DOHH2 (cell line): ENCODE data around the gene MED10.

Experiments used
- H3F3A ChIP-seq: fragments of 200-600 bp; sonication (generic), shearing (Covaris generic); 2 replicates; pipeline ENCODE4 v1.6.0; 2016; ENCODE audit warnings: antibody characterized with exemption, mild to moderate bottlenecking; ENCODE audit not compliant: control insufficient read depth, insufficient read depth
- H3K27ac ChIP-seq: fragments of 200-600 bp; sonication (generic); 2 replicates; pipeline ENCODE4 v1.5.1; 2014; ENCODE audit warnings: low read depth, mild to moderate bottlenecking, low read length, moderate library complexity
- H3K27me3 ChIP-seq: fragments of 200-600 bp; sonication (generic); 2 replicates; pipeline ENCODE4 v1.6.1; 2014; ENCODE audit warnings: mild to moderate bottlenecking, low read length, mixed read lengths; ENCODE audit not compliant: control insufficient read depth
- H3K36me3 ChIP-seq: fragments of 200-600 bp; sonication (generic); 2 replicates; pipeline ENCODE4 v1.6.1; 2014; ENCODE audit warnings: mild to moderate bottlenecking, low read length, moderate library complexity, mixed read lengths; ENCODE audit not compliant: control insufficient read depth
- H3K4me1 ChIP-seq: fragments of 200-600 bp; sonication (generic); 2 replicates; pipeline ENCODE4 v1.6.1; 2014; ENCODE audit warnings: mild to moderate bottlenecking, low read length, mixed read lengths; ENCODE audit not compliant: control insufficient read depth
- H3K4me2 ChIP-seq: fragments of 200-600 bp; sonication (generic); 2 replicates; pipeline ENCODE4 v1.6.0; 2014; ENCODE audit warnings: mild to moderate bottlenecking, low read length, moderate library complexity
- H3K4me3 ChIP-seq: fragments of 200-600 bp; sonication (generic); 2 replicates; pipeline ENCODE4 v1.5.1; 2014; ENCODE audit warnings: mild to moderate bottlenecking, low read length, mixed read lengths
- H3K79me2 ChIP-seq: fragments of 200-600 bp; sonication (generic); 2 replicates; pipeline ENCODE4 v1.6.1; 2014; ENCODE audit warnings: mild to moderate bottlenecking, low read length, mixed read lengths; ENCODE audit not compliant: control insufficient read depth
- H3K9me2 ChIP-seq: fragments of 200-600 bp; sonication (generic); replicated peaks from 2 replicates; pipeline ENCODE4 v1.6.1; 2014; ENCODE audit warnings: mild to moderate bottlenecking, low read length, mixed read lengths; ENCODE audit not compliant: control insufficient read depth
- H3K9me3 ChIP-seq: fragments of 200-600 bp; sonication (generic); 2 replicates; pipeline ENCODE4 v1.6.1; 2014; ENCODE audit warnings: antibody characterized with exemption, low read length, mixed read lengths; ENCODE audit not compliant: control insufficient read depth, insufficient read depth
- H4K20me1 ChIP-seq: fragments of 200-600 bp; sonication (generic); 2 replicates; pipeline ENCODE4 v1.6.0; 2014; ENCODE audit warnings: low read depth, mild to moderate bottlenecking, antibody characterized with exemption, low read length, moderate library complexity; ENCODE audit not compliant: control insufficient read depth, insufficient read depth
- EZH2phosphoT487 ChIP-seq: fragments of 200-600 bp; sonication (generic); IDR thresholded peaks from 2 replicates; pipeline ENCODE4 v1.6.1; 2017; ENCODE audit warnings: borderline replicate concordance, mild to moderate bottlenecking, antibody characterized with exemption, low read length, moderate library complexity, mixed read lengths
- TF ChIP-seq, protein P1 (sequence below): fragments of 200-600 bp; sonication (generic); IDR thresholded peaks from one replicate; pipeline ENCODE4 v1.5.1; 2014; ENCODE audit warnings: antibody characterized with exemption, mild to moderate bottlenecking, low read depth, low read length; ENCODE audit not compliant: poor library complexity, severe bottlenecking

The MED10 gene

GRCh38 chr5:6396043-6396442 is 17.7 kb upstream of the MED10 start:
- Histone ChIP-seq H3K4me1 (no peaks in the 10 kb centered on the region), H3K9me3 (no peaks in the 10 kb centered on the region), H3F3A (no peaks in the 10 kb centered on the region), H3K9me2 (no peaks in the 10 kb centered on the region), H3K4me3 (no peak overlapping the region), H3K36me3 (no peaks in the 10 kb centered on the region), H3K27ac (no peak overlapping the region), H3K4me2 (no peak overlapping the region), H4K20me1 (no peaks in the 10 kb centered on the region), H3K79me2 (no peaks in the 10 kb centered on the region), H3K27me3 (peaks cover 5% of the 10 kb centered on the region)
- TF ChIP-seq EZH2phosphoT487 = no peak
- TF ChIP-seq, protein P1, sequence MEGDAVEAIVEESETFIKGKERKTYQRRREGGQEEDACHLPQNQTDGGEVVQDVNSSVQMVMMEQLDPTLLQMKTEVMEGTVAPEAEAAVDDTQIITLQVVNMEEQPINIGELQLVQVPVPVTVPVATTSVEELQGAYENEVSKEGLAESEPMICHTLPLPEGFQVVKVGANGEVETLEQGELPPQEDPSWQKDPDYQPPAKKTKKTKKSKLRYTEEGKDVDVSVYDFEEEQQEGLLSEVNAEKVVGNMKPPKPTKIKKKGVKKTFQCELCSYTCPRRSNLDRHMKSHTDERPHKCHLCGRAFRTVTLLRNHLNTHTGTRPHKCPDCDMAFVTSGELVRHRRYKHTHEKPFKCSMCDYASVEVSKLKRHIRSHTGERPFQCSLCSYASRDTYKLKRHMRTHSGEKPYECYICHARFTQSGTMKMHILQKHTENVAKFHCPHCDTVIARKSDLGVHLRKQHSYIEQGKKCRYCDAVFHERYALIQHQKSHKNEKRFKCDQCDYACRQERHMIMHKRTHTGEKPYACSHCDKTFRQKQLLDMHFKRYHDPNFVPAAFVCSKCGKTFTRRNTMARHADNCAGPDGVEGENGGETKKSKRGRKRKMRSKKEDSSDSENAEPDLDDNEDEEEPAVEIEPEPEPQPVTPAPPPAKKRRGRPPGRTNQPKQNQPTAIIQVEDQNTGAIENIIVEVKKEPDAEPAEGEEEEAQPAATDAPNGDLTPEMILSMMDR = no peak

- Histone ChIP-seq H3K4me3 (no peak overlapping the region), H3K9me2 (no peaks in the 10 kb centered on the region), H4K20me1 (no peaks in the 10 kb centered on the region), H3K9me3 (no peaks in the 10 kb centered on the region), H3K4me2 (no peak overlapping the region), H3K79me2 (no peaks in the 10 kb centered on the region), H3K36me3 (no peaks in the 10 kb centered on the region), H3K27me3 (peaks cover 5% of the 10 kb centered on the region), H3K27ac (no peak overlapping the region), H3K4me1 (no peaks in the 10 kb centered on the region), H3F3A (no peaks in the 10 kb centered on the region)
- TF ChIP-seq, protein P1 = no peak
- TF ChIP-seq EZH2phosphoT487 = no peak
Observed at GRCh38 chr5:6395621-6396020, 17.3 kb upstream of the MED10 start.

GRCh38 chr5:6395102-6395445 is 16.7 kb upstream of the MED10 start:
- peaks cover 6% of the 10 kb centered on the region for H3K27me3 ChIP-seq

More at GRCh38 chr5:6395102-6395445, 16.7 kb upstream of the MED10 start:
- Histone ChIP-seq H3K9me3 (no peaks in the 10 kb centered on the region), H3K9me2 (no peaks in the 10 kb centered on the region), H3K4me2 (no peak overlapping the region), H4K20me1 (no peaks in the 10 kb centered on the region), H3K4me3 (no peak overlapping the region), H3K4me1 (no peaks in the 10 kb centered on the region), H3F3A (no peaks in the 10 kb centered on the region), H3K79me2 (no peaks in the 10 kb centered on the region), H3K36me3 (no peaks in the 10 kb centered on the region), H3K27ac (no peak overlapping the region)
- TF ChIP-seq, protein P1 = no peak
- TF ChIP-seq EZH2phosphoT487 = no peak
